ENCODE data around the gene RFT1.

DNA sequence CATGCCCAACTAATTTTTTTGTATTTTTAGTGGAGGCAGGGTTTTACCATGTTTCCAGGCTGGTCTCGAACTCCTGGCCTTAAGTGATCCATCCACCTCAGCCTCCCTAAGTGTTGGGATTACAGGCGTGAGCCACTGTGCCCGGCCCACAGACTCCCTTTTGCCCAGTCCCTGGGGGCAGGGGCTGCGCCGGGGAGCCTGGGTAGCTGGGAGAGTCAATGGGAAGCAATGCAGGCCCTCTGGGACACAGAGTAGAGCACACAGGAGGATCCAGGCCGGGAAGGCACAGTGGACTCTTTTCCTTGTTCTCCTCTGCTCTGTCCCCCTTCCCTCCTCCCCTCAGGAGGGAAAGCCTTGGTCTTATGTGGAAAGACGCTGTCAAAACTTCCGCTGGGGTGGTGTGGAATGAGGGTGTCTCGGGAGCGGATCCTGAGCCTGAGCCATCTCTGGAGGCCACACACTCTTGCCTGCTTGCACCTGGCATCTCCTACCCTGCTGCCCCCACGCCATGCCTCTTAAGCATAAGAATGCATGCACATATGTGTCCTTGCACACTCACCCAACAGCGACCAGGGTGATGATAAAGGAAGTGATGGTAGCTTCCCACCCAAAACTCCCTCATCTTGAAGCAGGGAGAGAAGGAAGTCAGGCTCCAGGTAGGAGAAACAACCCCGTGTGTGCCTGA lies 18.9 kb upstream of the RFT1 start:
- TF ChIP-seq, protein P1, sequence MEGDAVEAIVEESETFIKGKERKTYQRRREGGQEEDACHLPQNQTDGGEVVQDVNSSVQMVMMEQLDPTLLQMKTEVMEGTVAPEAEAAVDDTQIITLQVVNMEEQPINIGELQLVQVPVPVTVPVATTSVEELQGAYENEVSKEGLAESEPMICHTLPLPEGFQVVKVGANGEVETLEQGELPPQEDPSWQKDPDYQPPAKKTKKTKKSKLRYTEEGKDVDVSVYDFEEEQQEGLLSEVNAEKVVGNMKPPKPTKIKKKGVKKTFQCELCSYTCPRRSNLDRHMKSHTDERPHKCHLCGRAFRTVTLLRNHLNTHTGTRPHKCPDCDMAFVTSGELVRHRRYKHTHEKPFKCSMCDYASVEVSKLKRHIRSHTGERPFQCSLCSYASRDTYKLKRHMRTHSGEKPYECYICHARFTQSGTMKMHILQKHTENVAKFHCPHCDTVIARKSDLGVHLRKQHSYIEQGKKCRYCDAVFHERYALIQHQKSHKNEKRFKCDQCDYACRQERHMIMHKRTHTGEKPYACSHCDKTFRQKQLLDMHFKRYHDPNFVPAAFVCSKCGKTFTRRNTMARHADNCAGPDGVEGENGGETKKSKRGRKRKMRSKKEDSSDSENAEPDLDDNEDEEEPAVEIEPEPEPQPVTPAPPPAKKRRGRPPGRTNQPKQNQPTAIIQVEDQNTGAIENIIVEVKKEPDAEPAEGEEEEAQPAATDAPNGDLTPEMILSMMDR (IDR thresholded peaks at IDR 0.05) = no peak
- no peak for TF ChIP-seq POLR2A (IDR thresholded peaks at IDR 0.05)
